Astrocyte of the cerebellum (primary cell): ENCODE measurements around the gene FAM114A1.

Source experiments
- DNase-seq: peaks from one replicate; pipeline ENCODE4 v3.0.0-alpha.2; 2011; ENCODE audit warnings: low read depth
- H3K4me3 ChIP-seq: 2 replicates; pipeline ENCODE4 v1.5.1; 2011; ENCODE audit warnings: mild to moderate bottlenecking, low read depth, low read length, moderate library complexity
- CTCF ChIP-seq: IDR thresholded peaks from 2 replicates; pipeline ENCODE4 v1.5.1; 2012; ENCODE audit warnings: low read length, low read depth, moderate library complexity, mild to moderate bottlenecking; ENCODE audit errors: missing control alignments
- in situ Hi-C: cut with HindIII; loops from 2 replicates; pipeline ENCODE4 v1.10.0; 2017; ENCODE audit warnings: low sequenced_read_pairs

The FAM114A1 gene

GRCh38 chr4:38867478-38868058, at the start of gene FAM114A1:
FAM114A1 (plus strand) TSS chr4:38867806; CDS start chr4:38878079, 10,273 bp downstream.
- peak; percentile 26 for DNase-seq
- in situ Hi-C loops: no loop called here
- peak within 1 kb of the TSS; percentile 95 for H3K4me3 ChIP-seq
- no peak for TF ChIP-seq CTCF

GRCh38 chr4:38818441-38818976, 49.1 kb upstream of the FAM114A1 start:
- no peak for DNase-seq

GRCh38 chr4:38819569-38819968, 48.0 kb upstream of the FAM114A1 start:
- no peak overlapping the region for H3K4me3 ChIP-seq
- in situ Hi-C loops: no loop called here
- no peak for TF ChIP-seq CTCF
- peak; percentile 52 for DNase-seq

More at GRCh38 chr4:38818441-38818976, 49.1 kb upstream of the FAM114A1 start:
- in situ Hi-C loops: no loop called here
- TF ChIP-seq CTCF: no peak
- H3K4me3 ChIP-seq: no peak overlapping the region

GRCh38 chr4:38820329-38821061, 47.1 kb upstream of the FAM114A1 start:
- no peak for TF ChIP-seq CTCF
- DNase-seq: no peak
- no peak overlapping the region for H3K4me3 ChIP-seq
- in situ Hi-C loops: no loop called here

- DNase-seq: no peak
- in situ Hi-C loops: no loop called here
- TF ChIP-seq CTCF: no peak
- H3K4me3 ChIP-seq: no peak overlapping the region
Measured at GRCh38 chr4:38821739-38822138, 45.9 kb upstream of the FAM114A1 start.

GRCh38 chr4:38822748-38823303, 44.8 kb upstream of the FAM114A1 start:
- TF ChIP-seq CTCF: no peak
- in situ Hi-C loops: no loop called here
- H3K4me3 ChIP-seq: no peak overlapping the region
- no peak for DNase-seq
